ENCODE results near the gene DEFB124. TPM values are rescaled to one million over a fixed set of nuclear protein-coding genes. Genes with fewer than 3 reads are reported as not detected.

DEFB124 gene
- total and polyA plus RNA-seq, 2 of the 8 experiments (the other 6 are each of a cell fraction or from before 2014, with no cell fraction given): not detected

DNA sequence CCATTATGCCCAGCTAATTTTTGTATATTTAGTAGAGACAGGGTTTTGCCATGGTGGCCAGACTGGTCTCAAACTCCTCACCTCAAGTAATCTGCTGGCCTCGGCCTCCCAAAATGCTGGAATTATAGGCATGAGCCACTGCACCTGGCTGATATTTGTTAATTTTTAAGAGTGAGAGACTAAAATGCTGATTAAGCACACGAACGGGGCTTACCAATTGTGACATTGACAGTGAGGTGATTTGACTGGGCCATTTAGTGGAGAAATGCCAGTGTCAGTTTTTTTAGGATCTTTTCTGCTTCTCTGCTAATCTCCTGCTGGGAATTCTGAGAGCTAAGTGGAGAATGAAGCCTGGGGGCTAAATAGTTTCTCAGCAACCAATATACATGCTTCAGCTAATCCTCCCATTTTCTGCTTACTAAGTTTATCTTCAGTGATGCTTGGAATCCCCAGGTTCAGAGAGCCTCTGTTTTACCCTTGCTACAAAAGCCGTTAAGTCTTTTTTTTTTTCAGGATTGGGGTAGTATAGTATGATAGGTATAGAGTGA is 44.3 kb downstream of the DEFB124 start:
- WGBS, 2 experiments (ENCODE audit: extremely low coverage in 1 of 2, insufficient coverage in 1 of 2, insufficient read length in 1 of 2, insufficient replicate concordance in 2 of 2, low coverage in 1 of 2, low lambda C conversion rate in 2 of 2, missing lambda C conversion rate in 1 of 2): 82% methylated on average over 4 of the region's 4 CpGs; no CpG with 5 or more reads in 1 of the 2 experiments
- no peak for TF ChIP-seq CEBPB (IDR thresholded peaks at IDR 0.05; ENCODE audit: low read depth, low read length)
- TF ChIP-seq GTF2F1 (IDR thresholded peaks at IDR 0.05; ENCODE audit: borderline replicate concordance, low read depth, low read length): no peak
- TF ChIP-seq NANOG (IDR thresholded peaks at IDR 0.05; ENCODE audit: insufficient read depth, low read depth, low read length, poor library complexity, severe bottlenecking): no peak
- no peak for TF ChIP-seq BACH1 (IDR thresholded peaks at IDR 0.05; ENCODE audit: low read length)
- TF ChIP-seq EP300 (IDR thresholded peaks at IDR 0.05; ENCODE audit: borderline replicate concordance in 1 of 2, low read depth in 2 of 2, low read length in 2 of 2): no peak
- TF ChIP-seq RXRA (IDR thresholded peaks at IDR 0.05; ENCODE audit: insufficient read depth, low read depth, low read length): no peak
- no peak for TF ChIP-seq ASH2L (IDR thresholded peaks at IDR 0.05; ENCODE audit: low read length)
- TF ChIP-seq HDAC6 (IDR thresholded peaks at IDR 0.05; ENCODE audit: low read depth, low read length): no peak
- TF ChIP-seq, protein P1, sequence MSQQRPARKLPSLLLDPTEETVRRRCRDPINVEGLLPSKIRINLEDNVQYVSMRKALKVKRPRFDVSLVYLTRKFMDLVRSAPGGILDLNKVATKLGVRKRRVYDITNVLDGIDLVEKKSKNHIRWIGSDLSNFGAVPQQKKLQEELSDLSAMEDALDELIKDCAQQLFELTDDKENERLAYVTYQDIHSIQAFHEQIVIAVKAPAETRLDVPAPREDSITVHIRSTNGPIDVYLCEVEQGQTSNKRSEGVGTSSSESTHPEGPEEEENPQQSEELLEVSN (IDR thresholded peaks at IDR 0.05): no peak
- CTCF ChIA-PET (ENCODE audit: partially characterized antibody): interaction anchor here (0.6 kb wide), 1 partner anchor 183 kb away, joined by 4 read pairs; no protein-coding TSS in a partner anchor

More for the DNA sequence above, 44.3 kb downstream of the DEFB124 start:
- no peak overlapping the region for H3K56ac ChIP-seq (replicated peaks; ENCODE audit: insufficient read length, low read depth, low read length)
- H3K4me3 ChIP-seq (ENCODE audit: extremely low read depth in 1 of 4, insufficient read depth in 2 of 4, low read depth in 3 of 4, low read length in 4 of 4): no peak overlapping the region
- no peak overlapping the region for H4K91ac ChIP-seq (replicated peaks; ENCODE audit: insufficient read length, low read length)
- H2BK20ac ChIP-seq (ENCODE audit: low read length): no peak overlapping the region
- no peaks in the 10 kb centered on the region for H3K4me1 ChIP-seq (replicated peaks in 1 of 4; ENCODE audit: control insufficient read depth in 3 of 4, insufficient read depth in 4 of 4, low read length in 3 of 4)
- no peak overlapping the region for H3K4me2 ChIP-seq (ENCODE audit: insufficient read depth in 1 of 2, low read depth in 2 of 2, low read length in 2 of 2)
- no peak overlapping the region for H3K23ac ChIP-seq (ENCODE audit: insufficient read length)
- no peak overlapping the region for H3K14ac ChIP-seq (ENCODE audit: insufficient read length)
- H3K27me3 ChIP-seq (replicated peaks in 1 of 4; ENCODE audit: control insufficient read depth in 3 of 4, extremely low read depth in 1 of 4, insufficient read depth in 3 of 4, low read length in 3 of 4): no peaks in the 10 kb centered on the region
- H3K79me2 ChIP-seq (ENCODE audit: control insufficient read depth in 1 of 2, insufficient read depth in 2 of 2, low read length in 2 of 2): no peaks in the 10 kb centered on the region
- H4K20me1 ChIP-seq (replicated peaks in 1 of 2; ENCODE audit: control insufficient read depth in 1 of 2, insufficient read depth in 2 of 2, low read length in 2 of 2): no peaks in the 10 kb centered on the region
- no peak overlapping the region for H3K18ac ChIP-seq (ENCODE audit: extremely low read depth, low read length)
- H3K4ac ChIP-seq (replicated peaks; ENCODE audit: insufficient read length, low read depth, low read length): no peak overlapping the region
- H2BK15ac ChIP-seq (ENCODE audit: low read length): no peak overlapping the region
- no peak for FAIRE-seq
- H2BK5ac ChIP-seq (ENCODE audit: low read depth, low read length): no peak overlapping the region
- no peaks in the 10 kb centered on the region for H3K36me3 ChIP-seq (ENCODE audit: control insufficient read depth in 2 of 4, insufficient read depth in 4 of 4, low read length in 3 of 4)
- POLR2A ChIA-PET (ENCODE audit: partially characterized antibody): no interaction called here
- no peak overlapping the region for H2BK120ac ChIP-seq (replicated peaks; ENCODE audit: low read depth, low read length)
- H3K27ac ChIP-seq (ENCODE audit: low read depth, low read length): no peak overlapping the region
- H2AFZ ChIP-seq (ENCODE audit: low read length): no peak overlapping the region
- H3K9ac ChIP-seq (replicated peaks in 1 of 4; ENCODE audit: extremely low read depth in 1 of 4, low read depth in 3 of 4, low read length in 3 of 4): no peak overlapping the region
- H2AK5ac ChIP-seq (ENCODE audit: low read depth, low read length): no peak overlapping the region
- no peak overlapping the region for H4K8ac ChIP-seq (ENCODE audit: extremely low read depth, insufficient read depth, low read length)
- peaks cover 40 to 58% of the 10 kb centered on the region in 2 experiments for H3K9me3 ChIP-seq (ENCODE audit: insufficient read depth in 2 of 2, low read depth in 1 of 2, low read length in 1 of 2)
- H2BK12ac ChIP-seq (ENCODE audit: low read depth, low read length): no peak overlapping the region
- no peaks in the 10 kb centered on the region for H3K79me1 ChIP-seq (ENCODE audit: low read depth, low read length)
- DNase-seq (ENCODE audit: low read depth in 1 of 2, low spot score in 2 of 2): no peak
- no peak overlapping the region for H4K5ac ChIP-seq (ENCODE audit: insufficient read length, low read depth, low read length)
- no peaks in the 10 kb centered on the region for H3K23me2 ChIP-seq (ENCODE audit: low read depth, low read length)
